GM21447 (cell line): ENCODE measurements around the gene PYDC1.
"Not testable (repeated sequence)": the region's sequence is repeated elsewhere in the genome, so short reads cannot be mapped to it uniquely, and the experiment has no call there.

Experiments
- ATAC-seq: cut with Tn5 transposase; IDR thresholded peaks from one replicate; pipeline ENCODE4 v1.9.1; 2021; ENCODE audit not compliant: unreplicated experiment

PYDC1 gene

DNA sequence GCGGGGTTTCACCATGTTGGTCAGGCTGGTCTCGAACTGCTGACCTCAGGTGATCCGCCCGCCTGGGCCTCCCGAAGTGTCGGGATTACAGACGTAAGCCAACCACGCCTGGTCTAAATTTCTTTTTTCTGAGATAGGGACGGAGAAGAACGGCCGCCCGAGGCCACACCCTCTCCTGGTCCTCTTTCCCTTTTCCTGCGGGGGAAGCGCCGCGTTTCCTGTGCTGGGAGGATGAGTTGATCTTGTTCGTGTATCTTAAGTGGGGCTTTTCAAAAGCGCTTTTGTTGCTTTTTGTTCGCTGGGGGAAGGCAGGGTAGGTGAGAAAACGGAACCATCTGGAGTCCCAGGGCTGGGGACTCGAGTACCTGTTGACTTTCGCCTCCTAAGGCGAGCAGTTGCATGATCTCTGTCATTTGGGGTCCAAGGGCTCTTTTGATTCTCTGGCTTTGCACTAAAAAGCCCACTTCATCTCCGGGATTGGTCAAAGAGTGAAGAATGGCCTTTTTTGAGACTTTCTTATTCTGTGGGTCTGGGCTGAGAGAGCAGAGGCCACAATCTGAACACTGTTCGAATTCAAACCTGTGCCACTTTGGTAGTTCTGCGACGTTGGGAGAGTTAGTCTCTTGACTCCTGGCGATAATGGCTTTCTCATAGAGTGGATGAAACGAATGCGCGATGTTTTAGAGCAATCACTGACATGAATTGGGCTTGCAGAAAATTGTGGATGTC, 35.7 kb downstream of the PYDC1 start:
- ATAC-seq, result no peak

DNA sequence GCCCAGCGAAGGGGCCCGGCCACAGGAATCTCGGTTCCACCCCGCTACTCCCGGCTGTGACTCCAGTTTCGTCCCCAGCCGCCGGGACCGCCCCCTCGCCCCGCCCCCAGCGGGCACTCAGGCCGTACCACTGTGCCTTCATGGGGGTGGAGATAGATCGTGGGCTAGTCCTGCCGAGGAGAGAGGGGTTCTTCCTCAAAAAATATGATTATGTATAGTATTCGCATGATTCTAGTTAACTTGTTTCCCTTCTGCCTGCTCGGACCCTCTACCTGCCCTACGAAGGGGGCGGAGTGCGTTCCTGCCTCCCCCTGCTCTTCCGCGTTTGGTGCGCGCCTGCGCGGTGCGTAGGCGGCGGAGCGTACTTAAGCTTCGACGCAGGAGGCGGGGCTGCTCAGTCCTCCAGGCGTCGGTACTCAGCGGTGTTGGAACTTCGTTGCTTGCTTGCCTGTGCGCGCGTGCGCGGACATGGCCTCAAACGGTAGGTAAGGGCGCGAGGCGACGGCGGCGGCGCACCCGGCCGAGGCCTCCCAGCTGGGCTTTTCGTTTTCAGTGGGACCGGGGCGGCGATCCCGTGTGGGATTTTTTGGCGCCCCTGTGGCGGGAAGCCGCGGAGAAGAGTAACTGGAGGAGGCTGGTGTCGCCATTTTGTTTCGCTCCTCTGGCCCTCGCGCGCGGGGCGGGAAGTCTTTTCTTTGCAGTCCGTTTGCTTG, 37.0 kb downstream of the PYDC1 start, which contains the start of gene FUS:
TSS of gene FUS (plus strand) at position 393 of the 713 bp plus-strand sequence. CDS start at position 469, 76 bp downstream.
- ATAC-seq, result peak; percentile 43

DNA sequence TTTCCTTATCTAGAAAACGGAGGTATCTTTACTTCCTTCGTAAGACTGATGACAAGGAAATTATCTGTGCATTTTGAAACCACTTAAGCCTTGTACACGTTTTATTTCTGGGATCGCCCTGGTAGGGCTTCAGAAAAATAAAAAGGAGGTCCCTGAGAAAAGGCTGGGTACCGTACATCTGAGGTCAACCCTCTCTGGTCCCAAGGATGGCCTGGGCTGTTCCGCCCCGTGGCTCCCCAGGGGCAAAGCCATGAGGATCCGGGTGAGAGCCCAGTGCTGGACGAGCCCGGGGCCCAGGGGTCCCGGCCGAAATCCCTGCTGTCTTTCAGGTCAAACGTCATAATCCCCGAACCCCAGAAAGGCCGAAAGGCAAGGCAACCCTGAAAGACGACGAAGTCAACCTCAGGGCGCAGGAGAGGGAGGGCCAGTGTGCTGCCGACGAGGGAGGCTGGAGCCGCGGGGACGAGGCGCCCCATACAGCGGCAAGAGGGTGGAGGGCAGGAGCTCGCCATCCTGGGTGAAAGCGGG, 37.7 kb downstream of the PYDC1 start:
- ATAC-seq, result peak; percentile 0

DNA sequence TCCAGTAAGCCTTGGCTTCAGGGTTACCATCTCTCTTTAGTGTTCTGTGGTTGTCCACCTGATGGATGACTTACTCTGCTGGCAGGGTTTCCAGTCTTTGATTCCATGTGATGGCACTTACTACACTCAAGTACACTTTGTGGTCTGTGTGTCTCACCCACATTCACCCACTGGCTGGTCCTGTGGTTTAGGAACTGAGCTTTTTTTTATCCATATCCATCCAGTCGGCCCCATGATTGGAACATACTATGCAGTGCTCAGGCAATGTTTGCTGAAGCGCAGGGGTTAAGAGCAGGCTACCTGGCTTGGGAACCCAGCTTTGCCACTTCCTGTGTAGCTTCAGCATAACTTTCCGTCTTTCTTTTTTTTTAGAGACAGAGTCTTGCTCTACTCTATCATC, 39.8 kb downstream of the PYDC1 start:
- ATAC-seq, result no peak

DNA sequence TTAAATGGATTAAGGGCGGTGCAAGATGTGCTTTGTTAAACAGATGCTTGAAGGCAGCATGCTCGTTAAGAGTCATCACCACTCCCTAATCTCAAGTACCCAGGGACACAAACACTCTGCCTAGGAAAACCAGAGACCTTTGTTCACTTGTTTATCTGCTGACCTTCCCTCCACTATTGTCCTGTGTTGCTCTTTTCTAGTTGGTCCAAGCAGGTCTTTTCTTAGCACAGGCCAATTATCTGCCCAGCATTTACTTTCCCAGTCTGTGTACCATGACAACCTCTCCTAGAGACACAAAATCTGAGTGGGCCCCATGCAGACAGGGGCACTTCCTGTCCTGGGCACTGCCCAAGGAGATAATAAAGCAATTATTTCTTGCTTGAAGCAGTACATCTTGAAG, 46.9 kb downstream of the PYDC1 start:
- not testable (repeated sequence) for ATAC-seq

DNA sequence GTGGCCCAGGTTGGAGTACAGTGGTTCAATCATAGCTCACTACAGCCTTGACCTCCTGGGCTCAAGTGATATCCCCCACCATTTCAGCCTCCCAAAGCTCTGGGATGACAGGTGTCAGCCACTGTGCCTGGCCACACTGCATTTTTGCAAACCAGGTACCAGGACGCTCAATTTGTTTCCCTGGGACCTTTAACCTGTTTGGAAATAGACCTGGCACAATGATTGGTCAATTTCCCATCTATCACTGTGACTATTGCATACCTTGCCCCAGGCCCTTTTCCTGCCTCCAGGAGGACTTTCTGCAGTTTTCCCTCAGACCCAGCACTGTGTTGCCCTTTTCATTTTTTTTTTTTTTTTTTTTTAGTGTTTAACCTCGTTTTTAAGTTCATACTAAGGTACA, 48.1 kb downstream of the PYDC1 start:
- ATAC-seq, result no peak

DNA sequence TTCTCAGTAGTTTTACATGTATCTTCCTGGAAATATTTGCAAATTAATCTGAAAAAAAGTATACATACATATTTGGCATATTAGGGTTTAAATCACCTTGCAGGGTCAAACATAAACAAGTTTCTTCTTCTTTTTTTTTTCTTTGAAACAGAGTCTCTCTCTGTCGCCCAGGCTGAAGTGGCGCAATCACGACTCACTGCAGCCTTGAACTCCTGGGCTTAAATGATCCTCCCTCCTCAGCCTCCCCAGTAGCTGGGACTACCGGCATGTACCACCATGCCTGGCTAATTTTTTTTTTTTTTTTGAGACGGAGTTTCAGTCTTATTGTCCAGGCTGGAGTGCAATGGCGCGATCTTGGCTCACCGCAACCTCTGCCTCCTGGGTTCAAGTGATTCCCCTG, 49.6 kb downstream of the PYDC1 start:
- ATAC-seq, result no peak
